HepG2 (cell line): ENCODE measurements around the gene ITCH. TPM values are rescaled to one million over a fixed set of nuclear protein-coding genes. Genes with fewer than 3 reads are reported as not detected.

Experiments
- KMT2A ChIP-seq: sonication (generic); formaldehyde crosslinking; IDR thresholded peaks from 2 replicates; pipeline ENCODE4 v1.4.0; 2020; ENCODE audit warnings: missing genetic modification reagents
- MED1 ChIP-seq: sonication (generic); formaldehyde crosslinking; IDR thresholded peaks from 2 replicates; pipeline ENCODE4 v1.4.0; 2020; ENCODE audit warnings: missing genetic modification reagents
- NCOR1 ChIP-seq: fragments of 200-600 bp; sonication (generic); IDR thresholded peaks from 2 replicates; pipeline ENCODE4 v1.7.0; 2017; ENCODE audit warnings: antibody characterized with exemption, low read length, borderline replicate concordance
- NFIB ChIP-seq: sonication (generic); formaldehyde crosslinking; IDR thresholded peaks from 2 replicates; pipeline ENCODE4 v1.9.0; 2021; ENCODE audit warnings: missing genetic modification reagents, mild to moderate bottlenecking, borderline replicate concordance
- NR2C2 ChIP-seq: sonication (generic); formaldehyde crosslinking; IDR thresholded peaks from 2 replicates; pipeline ENCODE4 v1.4.0; 2020; ENCODE audit warnings: missing genetic modification reagents, mild to moderate bottlenecking, moderate library complexity, borderline replicate concordance
- RAD51 ChIP-seq: fragments of 450-650 bp; IDR thresholded peaks from 2 replicates; pipeline ENCODE4 v1.6.1; 2016; ENCODE audit warnings: borderline replicate concordance
- SAP130 ChIP-seq: IDR thresholded peaks from 2 replicates; pipeline ENCODE4 v1.6.1; 2016; ENCODE audit warnings: low read depth
- THAP11 ChIP-seq: IDR thresholded peaks from 2 replicates; pipeline ENCODE4 v1.6.1; 2016; ENCODE audit warnings: missing biosample characterization, missing genetic modification reagents
- WIZ ChIP-seq: sonication (generic); formaldehyde crosslinking; IDR thresholded peaks from 2 replicates; pipeline ENCODE4 v1.5.1; 2020; ENCODE audit warnings: mild to moderate bottlenecking, missing genetic modification reagents
- ZNF101 ChIP-seq: sonication (generic); formaldehyde crosslinking; IDR thresholded peaks from 2 replicates; pipeline ENCODE4 v1.4.0; 2020; ENCODE audit warnings: mild to moderate bottlenecking, low read depth, missing genetic modification reagents, borderline replicate concordance
- ZNF652 ChIP-seq: IDR thresholded peaks from 2 replicates; pipeline ENCODE4 v1.6.1; 2016; ENCODE audit warnings: low read depth, borderline replicate concordance
- polyA plus RNA-seq, 8 experiments: library from polyadenylated mRNA; depleted of rRNA in 3 of 8; stranded (reverse) in 7 of 8; unstranded in 1 of 8; fragments of >200 nt; fragmentation: Illumina TruSeq in 4 of 8; extraction: Trizol in 4 of 8; gene quantifications; 2 replicates each; pipeline versions ENCODE4 v1.2.1 to v1.2.3, GENCODE V29; 2011 to 2016; ENCODE audit warnings: low read depth in 4 of 8, missing spikeins in 1 of 8, mixed read lengths in 1 of 8; ENCODE audit not compliant: insufficient read depth in 1 of 8
- total RNA-seq, 5 experiments: library from RNA; depleted of rRNA; stranded (reverse); fragments of >200 nt; fragmentation: Illumina TruSeq; extraction: Trizol; gene quantifications; 2 replicates each; pipeline ENCODE4 v1.2.3, GENCODE V29; 2016; ENCODE audit warnings: low read depth in 1 of 5
- TF ChIP-seq, protein P1 (sequence below): sonication (generic); formaldehyde crosslinking; IDR thresholded peaks from 2 replicates; pipeline ENCODE4 v1.5.0; 2020; ENCODE audit warnings: mild to moderate bottlenecking, missing genetic modification reagents, borderline replicate concordance
- TF ChIP-seq, protein P2 (sequence below): sonication (generic); formaldehyde crosslinking; conservative IDR thresholded peaks from 2 replicates; pipeline ENCODE4 v1.4.0; 2020; ENCODE audit warnings: mild to moderate bottlenecking, missing genetic modification reagents, moderate library complexity
- TF ChIP-seq, protein P3 (sequence below), 2 experiments: sonication (generic) in 1 of 2; formaldehyde crosslinking in 1 of 2; IDR thresholded peaks; 2 replicates each; pipeline versions ENCODE4 v1.5.1 to v1.6.1; 2011 to 2020; ENCODE audit warnings: borderline replicate concordance in 1 of 2, low read depth in 1 of 2, low read length in 1 of 2, mild to moderate bottlenecking in 1 of 2, missing genetic modification reagents in 1 of 2, moderate library complexity in 1 of 2

The ITCH gene
- total and polyA plus RNA-seq, 2 of the 13 experiments (the other 11 are each of a cell fraction or from before 2014, with no cell fraction given): 20.5 to 112 TPM

DNA sequence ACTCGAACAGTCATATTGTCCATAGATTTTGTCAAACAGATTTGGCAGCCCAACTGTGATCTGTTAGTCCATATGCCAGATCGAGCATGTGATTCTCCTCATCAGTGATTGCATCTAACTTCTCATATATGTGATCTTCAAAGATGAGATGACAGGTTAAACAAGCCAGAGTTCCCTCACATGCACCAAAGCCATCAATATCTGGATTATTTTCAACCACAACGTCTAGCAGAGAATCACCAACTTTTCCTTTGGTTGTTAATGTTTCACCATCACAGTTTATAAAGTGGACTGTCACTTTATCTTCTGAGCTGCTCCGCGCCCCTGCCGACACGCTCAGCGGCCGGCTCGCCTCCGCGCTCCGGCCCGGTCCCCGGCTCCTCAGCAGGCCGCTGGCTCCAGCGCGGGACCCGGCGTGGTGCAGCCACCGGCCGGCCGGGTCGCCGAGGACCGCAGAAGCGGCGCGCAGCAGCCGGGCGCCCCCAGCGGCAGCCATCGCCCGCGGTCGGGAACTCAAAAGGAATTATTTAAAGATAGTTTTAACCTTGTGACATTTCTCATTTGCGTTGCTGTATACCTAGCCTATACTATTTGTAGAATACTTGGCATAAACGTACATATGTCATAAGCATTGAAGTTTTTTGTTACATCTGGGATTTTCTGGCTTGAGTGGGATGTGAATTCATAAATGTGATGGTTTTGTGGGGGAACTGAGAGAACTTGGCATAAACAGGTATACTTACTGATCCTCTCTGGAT lies 113.1 kb downstream of the ITCH start (continued):
- no peak for TF ChIP-seq NFIB (CRISPR knock-in tag)
- no peak for TF ChIP-seq NCOR1
- TF ChIP-seq ZNF101: no peak
- peak; percentile 62; the same call in 1 of the 2 replicates for TF ChIP-seq SAP130 (CRISPR knock-in tag)
- TF ChIP-seq WIZ (CRISPR knock-in tag): no peak
- TF ChIP-seq, protein P1, sequence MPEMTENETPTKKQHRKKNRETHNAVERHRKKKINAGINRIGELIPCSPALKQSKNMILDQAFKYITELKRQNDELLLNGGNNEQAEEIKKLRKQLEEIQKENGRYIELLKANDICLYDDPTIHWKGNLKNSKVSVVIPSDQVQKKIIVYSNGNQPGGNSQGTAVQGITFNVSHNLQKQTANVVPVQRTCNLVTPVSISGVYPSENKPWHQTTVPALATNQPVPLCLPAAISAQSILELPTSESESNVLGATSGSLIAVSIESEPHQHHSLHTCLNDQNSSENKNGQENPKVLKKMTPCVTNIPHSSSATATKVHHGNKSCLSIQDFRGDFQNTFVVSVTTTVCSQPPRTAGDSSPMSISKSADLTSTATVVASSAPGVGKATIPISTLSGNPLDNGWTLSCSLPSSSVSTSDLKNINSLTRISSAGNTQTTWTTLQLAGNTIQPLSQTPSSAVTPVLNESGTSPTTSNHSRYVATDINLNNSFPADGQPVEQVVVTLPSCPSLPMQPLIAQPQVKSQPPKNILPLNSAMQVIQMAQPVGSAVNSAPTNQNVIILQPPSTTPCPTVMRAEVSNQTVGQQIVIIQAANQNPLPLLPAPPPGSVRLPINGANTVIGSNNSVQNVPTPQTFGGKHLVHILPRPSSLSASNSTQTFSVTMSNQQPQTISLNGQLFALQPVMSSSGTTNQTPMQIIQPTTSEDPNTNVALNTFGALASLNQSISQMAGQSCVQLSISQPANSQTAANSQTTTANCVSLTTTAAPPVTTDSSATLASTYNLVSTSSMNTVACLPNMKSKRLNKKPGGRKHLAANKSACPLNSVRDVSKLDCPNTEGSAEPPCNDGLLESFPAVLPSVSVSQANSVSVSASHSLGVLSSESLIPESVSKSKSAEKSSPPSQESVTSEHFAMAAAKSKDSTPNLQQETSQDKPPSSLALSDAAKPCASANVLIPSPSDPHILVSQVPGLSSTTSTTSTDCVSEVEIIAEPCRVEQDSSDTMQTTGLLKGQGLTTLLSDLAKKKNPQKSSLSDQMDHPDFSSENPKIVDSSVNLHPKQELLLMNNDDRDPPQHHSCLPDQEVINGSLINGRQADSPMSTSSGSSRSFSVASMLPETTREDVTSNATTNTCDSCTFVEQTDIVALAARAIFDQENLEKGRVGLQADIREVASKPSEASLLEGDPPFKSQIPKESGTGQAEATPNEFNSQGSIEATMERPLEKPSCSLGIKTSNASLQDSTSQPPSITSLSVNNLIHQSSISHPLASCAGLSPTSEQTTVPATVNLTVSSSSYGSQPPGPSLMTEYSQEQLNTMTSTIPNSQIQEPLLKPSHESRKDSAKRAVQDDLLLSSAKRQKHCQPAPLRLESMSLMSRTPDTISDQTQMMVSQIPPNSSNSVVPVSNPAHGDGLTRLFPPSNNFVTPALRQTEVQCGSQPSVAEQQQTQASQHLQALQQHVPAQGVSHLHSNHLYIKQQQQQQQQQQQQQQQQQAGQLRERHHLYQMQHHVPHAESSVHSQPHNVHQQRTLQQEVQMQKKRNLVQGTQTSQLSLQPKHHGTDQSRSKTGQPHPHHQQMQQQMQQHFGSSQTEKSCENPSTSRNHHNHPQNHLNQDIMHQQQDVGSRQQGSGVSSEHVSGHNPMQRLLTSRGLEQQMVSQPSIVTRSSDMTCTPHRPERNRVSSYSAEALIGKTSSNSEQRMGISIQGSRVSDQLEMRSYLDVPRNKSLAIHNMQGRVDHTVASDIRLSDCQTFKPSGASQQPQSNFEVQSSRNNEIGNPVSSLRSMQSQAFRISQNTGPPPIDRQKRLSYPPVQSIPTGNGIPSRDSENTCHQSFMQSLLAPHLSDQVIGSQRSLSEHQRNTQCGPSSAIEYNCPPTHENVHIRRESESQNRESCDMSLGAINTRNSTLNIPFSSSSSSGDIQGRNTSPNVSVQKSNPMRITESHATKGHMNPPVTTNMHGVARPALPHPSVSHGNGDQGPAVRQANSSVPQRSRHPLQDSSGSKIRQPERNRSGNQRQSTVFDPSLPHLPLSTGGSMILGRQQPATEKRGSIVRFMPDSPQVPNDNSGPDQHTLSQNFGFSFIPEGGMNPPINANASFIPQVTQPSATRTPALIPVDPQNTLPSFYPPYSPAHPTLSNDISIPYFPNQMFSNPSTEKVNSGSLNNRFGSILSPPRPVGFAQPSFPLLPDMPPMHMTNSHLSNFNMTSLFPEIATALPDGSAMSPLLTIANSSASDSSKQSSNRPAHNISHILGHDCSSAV: no peak
- TF ChIP-seq KMT2A: no peak; the same call in 1 of the 2 replicates
- TF ChIP-seq NR2C2 (CRISPR knock-in tag): 0 out of 2 replicates have a peak, but pooled peaks have one; percentile 24
- TF ChIP-seq MED1 (CRISPR knock-in tag): peak; percentile 39
- TF ChIP-seq, protein P2, sequence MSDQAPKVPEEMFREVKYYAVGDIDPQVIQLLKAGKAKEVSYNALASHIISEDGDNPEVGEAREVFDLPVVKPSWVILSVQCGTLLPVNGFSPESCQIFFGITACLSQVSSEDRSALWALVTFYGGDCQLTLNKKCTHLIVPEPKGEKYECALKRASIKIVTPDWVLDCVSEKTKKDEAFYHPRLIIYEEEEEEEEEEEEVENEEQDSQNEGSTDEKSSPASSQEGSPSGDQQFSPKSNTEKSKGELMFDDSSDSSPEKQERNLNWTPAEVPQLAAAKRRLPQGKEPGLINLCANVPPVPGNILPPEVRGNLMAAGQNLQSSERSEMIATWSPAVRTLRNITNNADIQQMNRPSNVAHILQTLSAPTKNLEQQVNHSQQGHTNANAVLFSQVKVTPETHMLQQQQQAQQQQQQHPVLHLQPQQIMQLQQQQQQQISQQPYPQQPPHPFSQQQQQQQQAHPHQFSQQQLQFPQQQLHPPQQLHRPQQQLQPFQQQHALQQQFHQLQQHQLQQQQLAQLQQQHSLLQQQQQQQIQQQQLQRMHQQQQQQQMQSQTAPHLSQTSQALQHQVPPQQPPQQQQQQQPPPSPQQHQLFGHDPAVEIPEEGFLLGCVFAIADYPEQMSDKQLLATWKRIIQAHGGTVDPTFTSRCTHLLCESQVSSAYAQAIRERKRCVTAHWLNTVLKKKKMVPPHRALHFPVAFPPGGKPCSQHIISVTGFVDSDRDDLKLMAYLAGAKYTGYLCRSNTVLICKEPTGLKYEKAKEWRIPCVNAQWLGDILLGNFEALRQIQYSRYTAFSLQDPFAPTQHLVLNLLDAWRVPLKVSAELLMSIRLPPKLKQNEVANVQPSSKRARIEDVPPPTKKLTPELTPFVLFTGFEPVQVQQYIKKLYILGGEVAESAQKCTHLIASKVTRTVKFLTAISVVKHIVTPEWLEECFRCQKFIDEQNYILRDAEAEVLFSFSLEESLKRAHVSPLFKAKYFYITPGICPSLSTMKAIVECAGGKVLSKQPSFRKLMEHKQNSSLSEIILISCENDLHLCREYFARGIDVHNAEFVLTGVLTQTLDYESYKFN (CRISPR knock-in tag): 0 out of 2 replicates have a peak, but pooled peaks have one; percentile 24
- no peak for TF ChIP-seq RAD51
- TF ChIP-seq, protein P3, sequence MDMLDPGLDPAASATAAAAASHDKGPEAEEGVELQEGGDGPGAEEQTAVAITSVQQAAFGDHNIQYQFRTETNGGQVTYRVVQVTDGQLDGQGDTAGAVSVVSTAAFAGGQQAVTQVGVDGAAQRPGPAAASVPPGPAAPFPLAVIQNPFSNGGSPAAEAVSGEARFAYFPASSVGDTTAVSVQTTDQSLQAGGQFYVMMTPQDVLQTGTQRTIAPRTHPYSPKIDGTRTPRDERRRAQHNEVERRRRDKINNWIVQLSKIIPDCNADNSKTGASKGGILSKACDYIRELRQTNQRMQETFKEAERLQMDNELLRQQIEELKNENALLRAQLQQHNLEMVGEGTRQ (IDR thresholded peaks at IDR 0.05; ENCODE audit: low read depth, low read length): no peak
- TF ChIP-seq, protein P3 (CRISPR knock-in tag; IDR thresholded peaks at IDR 0.05; ENCODE audit: borderline replicate concordance): no peak
- peak; percentile 65 for TF ChIP-seq THAP11 (CRISPR knock-in tag)
- no peak for TF ChIP-seq ZNF652 (CRISPR knock-in tag)
